Bronchial epithelial cell (primary cell): Measurements from ENCODE around the gene FBXO24. TPM values are rescaled to one million over a fixed set of nuclear protein-coding genes. Genes with fewer than 3 reads are reported as not detected.
"Not testable (repeated sequence)": the region's sequence is repeated elsewhere in the genome, so short reads cannot be mapped to it uniquely, and the experiment has no call there.

Source experiments
- DNase-seq: peaks from one replicate; pipeline ENCODE4 v3.0.0-alpha.2; 2010; ENCODE audit warnings: low read depth
- FAIRE-seq: peaks from 2 replicates; lab custom pipeline; 2011; peaks lifted over from hg19 to GRCh38; lab: Jason Lieb, UNC
- H3K27me3 ChIP-seq: 2 replicates; pipeline ENCODE4 v1.5.1; 2011; ENCODE audit warnings: low read length; ENCODE audit not compliant: control insufficient read depth, insufficient read depth
- H3K36me3 ChIP-seq: 2 replicates; pipeline ENCODE4 v1.5.1; 2011; ENCODE audit warnings: low read length; ENCODE audit not compliant: control insufficient read depth, insufficient read depth
- H3K4me3 ChIP-seq: 2 replicates; pipeline ENCODE4 v1.5.1; 2011; ENCODE audit warnings: mild to moderate bottlenecking, low read depth, low read length, control low read depth
- CTCF ChIP-seq: IDR thresholded peaks from 2 replicates; pipeline ENCODE4 v1.5.1; 2011; ENCODE audit warnings: mild to moderate bottlenecking, moderate library complexity, low read length, control low read depth, inconsistent platforms; ENCODE audit not compliant: insufficient read depth, severe bottlenecking
- total RNA-seq: library from RNA; depleted of rRNA; stranded (reverse); fragments of >200 nt; gene quantifications from 2 replicates; pipeline ENCODE4 v1.2.1, GENCODE V29; 2014

FBXO24 gene
- total RNA-seq, 1 donor from 2014 or later, result 0.53 TPM

- FAIRE-seq, result no peak
- DNase-seq, result peak; percentile 41
- Histone ChIP-seq H3K36me3 (peaks cover 3% of the 10 kb centered on the region), H3K4me3 (no peak overlapping the region), H3K27me3 (no peaks in the 10 kb centered on the region)
- peak; percentile 98 for TF ChIP-seq CTCF
Measured at GRCh38 chr7:100563809-100564400, 22.2 kb upstream of the FBXO24 start.

- not testable (repeated sequence) for DNase-seq, FAIRE-seq, H3K27me3 ChIP-seq, H3K4me3 ChIP-seq, H3K36me3 ChIP-seq
Measured at GRCh38 chr7:100564405-100564804, 21.7 kb upstream of the FBXO24 start.

- FAIRE-seq (no peak), DNase-seq (no peak)
- Histone ChIP-seq H3K4me3 (no peak overlapping the region), H3K36me3 (peaks cover 3% of the 10 kb centered on the region), H3K27me3 (no peaks in the 10 kb centered on the region)
- no peak for TF ChIP-seq CTCF
Measured at GRCh38 chr7:100565133-100565571, 21.0 kb upstream of the FBXO24 start.

GRCh38 chr7:100566018-100566531, 20.1 kb upstream of the FBXO24 start:
- no peak for DNase-seq
- Histone ChIP-seq H3K36me3 (peaks cover 3% of the 10 kb centered on the region), H3K4me3 (no peak overlapping the region), H3K27me3 (no peaks in the 10 kb centered on the region)
- no peak for FAIRE-seq
- TF ChIP-seq CTCF, result no peak

- Histone ChIP-seq H3K27me3 (no peaks in the 10 kb centered on the region), H3K4me3 (no peak overlapping the region), H3K36me3 (peaks cover 1% of the 10 kb centered on the region)
- FAIRE-seq (no peak), DNase-seq (no peak)
- no peak for TF ChIP-seq CTCF
Measured at GRCh38 chr7:100567031-100567730, 18.9 kb upstream of the FBXO24 start.

GRCh38 chr7:100567751-100568175, 18.4 kb upstream of the FBXO24 start:
- peaks cover 2% of the 10 kb centered on the region for H3K36me3 ChIP-seq
- no peak for TF ChIP-seq CTCF
- H3K4me3 ChIP-seq, result no peak overlapping the region
- no peaks in the 10 kb centered on the region for H3K27me3 ChIP-seq
- FAIRE-seq (no peak), DNase-seq (no peak)
